ENCODE measurements around the gene SPEN.

GRCh38 chr1:15884477-15884876 lies 37.0 kb downstream of the SPEN start:
- TF ChIP-seq CTCF (IDR thresholded peaks at IDR 0.05) (no peak), REST (IDR thresholded peaks at IDR 0.05; ENCODE audit: insufficient read depth in 1 of 2, low read depth in 2 of 2, low read length in 1 of 2) (no peak), POLR2AphosphoS5 (IDR thresholded peaks at IDR 0.05; ENCODE audit: low read depth, low read length) (no peak)

All from Panc1 (cell line).